ENCODE results near the gene CTNNA2.

DNA sequence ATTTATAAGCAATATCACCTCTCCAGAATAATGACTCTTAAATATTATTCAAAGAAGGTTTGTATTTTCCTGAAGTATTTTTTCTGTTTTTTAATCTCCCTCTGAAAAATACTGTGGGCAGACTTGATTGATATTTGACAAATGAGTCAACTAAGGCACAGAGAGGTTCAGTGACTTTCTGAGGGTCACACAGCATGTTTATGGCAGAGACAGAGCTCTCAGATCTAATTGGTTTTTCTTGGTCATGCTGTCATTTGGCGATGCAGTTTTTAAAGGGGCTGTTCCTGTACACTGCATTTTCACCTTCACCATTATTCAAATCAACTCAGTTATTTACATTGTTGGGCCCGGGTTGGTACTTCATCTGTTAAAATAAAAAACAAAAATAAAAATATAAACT lies 527.4 kb downstream of the CTNNA2 start:
- TF ChIP-seq, protein P1, sequence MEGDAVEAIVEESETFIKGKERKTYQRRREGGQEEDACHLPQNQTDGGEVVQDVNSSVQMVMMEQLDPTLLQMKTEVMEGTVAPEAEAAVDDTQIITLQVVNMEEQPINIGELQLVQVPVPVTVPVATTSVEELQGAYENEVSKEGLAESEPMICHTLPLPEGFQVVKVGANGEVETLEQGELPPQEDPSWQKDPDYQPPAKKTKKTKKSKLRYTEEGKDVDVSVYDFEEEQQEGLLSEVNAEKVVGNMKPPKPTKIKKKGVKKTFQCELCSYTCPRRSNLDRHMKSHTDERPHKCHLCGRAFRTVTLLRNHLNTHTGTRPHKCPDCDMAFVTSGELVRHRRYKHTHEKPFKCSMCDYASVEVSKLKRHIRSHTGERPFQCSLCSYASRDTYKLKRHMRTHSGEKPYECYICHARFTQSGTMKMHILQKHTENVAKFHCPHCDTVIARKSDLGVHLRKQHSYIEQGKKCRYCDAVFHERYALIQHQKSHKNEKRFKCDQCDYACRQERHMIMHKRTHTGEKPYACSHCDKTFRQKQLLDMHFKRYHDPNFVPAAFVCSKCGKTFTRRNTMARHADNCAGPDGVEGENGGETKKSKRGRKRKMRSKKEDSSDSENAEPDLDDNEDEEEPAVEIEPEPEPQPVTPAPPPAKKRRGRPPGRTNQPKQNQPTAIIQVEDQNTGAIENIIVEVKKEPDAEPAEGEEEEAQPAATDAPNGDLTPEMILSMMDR (IDR thresholded peaks at IDR 0.05), result no peak
- no peak for TF ChIP-seq POLR2A (IDR thresholded peaks at IDR 0.05)
